ENCODE measurements around the gene GLDN. TPM values are rescaled to one million over a fixed set of nuclear protein-coding genes. Genes with fewer than 3 reads are reported as not detected.

GLDN gene
- total and polyA plus RNA-seq, 10 of the 15 experiments (the other 5 are each of a cell fraction or from before 2014, with no cell fraction given): 0.13 TPM; not detected in 9

- TF ChIP-seq CUX1 (IDR thresholded peaks at IDR 0.05; ENCODE audit: insufficient replicate concordance, low read depth, low read length): no peak
- no peak for TF ChIP-seq PBX3 (IDR thresholded peaks at IDR 0.05; ENCODE audit: insufficient replicate concordance, low read depth, low read length)
- no peak for TF ChIP-seq BACH1 (IDR thresholded peaks at IDR 0.05; ENCODE audit: borderline replicate concordance)
- TF ChIP-seq IRF5 (IDR thresholded peaks at IDR 0.05; ENCODE audit: borderline replicate concordance): no peak
These were observed 26.0 kb downstream of the GLDN start (continued) for GRCh38 chr15:51367322-51367976.
